Hypothalamus (tissue), 51 donors: ENCODE results near the gene CCDC167.
A peak's percentile ranks its signal among the peaks of the same experiment; 100 is the strongest.
"Not testable (repeated sequence)": the region's sequence is repeated elsewhere in the genome, so short reads cannot be mapped to it uniquely, and the experiment has no call there.

Source experiments
- DNase-seq, 51 donors: peaks; one replicate each; lab custom pipeline; 2025; lab: John Stamatoyannopoulos, UW

CCDC167 gene

GRCh38 chr6:37512400-37513011 is 12.8 kb upstream of the CCDC167 start:
- DNase-seq, result no peak

- no peak for DNase-seq
These were observed 12.3 kb upstream of the CCDC167 start for GRCh38 chr6:37511910-37512399.

GRCh38 chr6:37511201-37511600 is 11.5 kb upstream of the CCDC167 start:
- DNase-seq, result no peak

GRCh38 chr6:37507690-37508421 is 8.2 kb upstream of the CCDC167 start:
- DNase-seq, result no peak

GRCh38 chr6:37507077-37507476 is 7.4 kb upstream of the CCDC167 start:
- no peak for DNase-seq

GRCh38 chr6:37506479-37506878 is 6.8 kb upstream of the CCDC167 start:
- no peak for DNase-seq

DNA sequence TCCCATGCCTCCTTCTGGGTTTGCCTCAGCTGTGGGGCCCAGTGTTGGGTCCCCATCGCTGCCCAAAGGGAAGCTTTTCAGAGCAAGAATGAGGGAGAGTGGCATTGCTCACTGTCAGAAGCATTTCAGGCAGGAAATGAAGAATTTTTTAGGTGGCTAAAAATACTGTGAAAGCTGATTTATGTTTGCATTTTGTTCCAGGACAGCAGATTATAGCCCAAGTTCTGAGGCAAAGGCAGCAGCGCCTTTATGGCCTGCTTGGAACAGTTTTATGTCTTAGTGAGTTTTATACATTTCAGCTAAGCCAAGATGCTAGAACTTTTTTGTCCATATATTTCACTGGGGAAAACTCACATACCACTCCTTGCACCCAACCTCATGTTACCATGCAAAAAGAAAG is 4.3 kb upstream of the CCDC167 start:
- DNase-seq, result no peak

GRCh38 chr6:37503309-37503965 is 3.7 kb upstream of the CCDC167 start:
- DNase-seq, result no peak

DNA sequence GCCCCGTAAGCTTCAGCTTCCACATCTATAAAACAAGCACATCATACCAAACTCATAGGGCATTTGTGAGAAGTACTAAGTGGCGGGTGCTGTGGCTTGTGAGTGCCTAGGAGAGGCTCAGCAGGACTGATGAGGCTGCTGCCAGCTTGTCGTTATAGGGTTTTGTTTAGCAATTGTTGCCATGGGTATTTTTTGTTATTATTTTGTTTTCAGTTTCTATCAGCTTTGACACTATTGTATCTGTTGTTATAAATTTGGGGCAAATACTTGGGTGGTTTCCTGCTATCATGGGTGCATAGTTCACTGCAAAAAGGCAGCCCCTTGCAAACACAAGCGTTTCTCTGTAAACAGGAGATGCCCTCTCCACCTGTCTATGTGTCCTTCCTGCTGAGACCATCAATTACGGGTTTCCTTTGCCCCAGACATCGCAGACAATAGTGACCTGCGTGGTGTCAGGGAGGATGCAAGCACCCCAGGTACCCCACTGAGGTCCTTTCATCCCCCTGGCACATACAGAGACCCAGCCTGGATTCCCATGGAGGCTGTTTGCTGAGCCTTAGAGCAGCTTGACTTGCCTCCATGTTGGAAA is 3.1 kb upstream of the CCDC167 start:
- DNase-seq, result no peak

GRCh38 chr6:37501632-37502491 is 2.2 kb upstream of the CCDC167 start:
- no peak for DNase-seq

DNA sequence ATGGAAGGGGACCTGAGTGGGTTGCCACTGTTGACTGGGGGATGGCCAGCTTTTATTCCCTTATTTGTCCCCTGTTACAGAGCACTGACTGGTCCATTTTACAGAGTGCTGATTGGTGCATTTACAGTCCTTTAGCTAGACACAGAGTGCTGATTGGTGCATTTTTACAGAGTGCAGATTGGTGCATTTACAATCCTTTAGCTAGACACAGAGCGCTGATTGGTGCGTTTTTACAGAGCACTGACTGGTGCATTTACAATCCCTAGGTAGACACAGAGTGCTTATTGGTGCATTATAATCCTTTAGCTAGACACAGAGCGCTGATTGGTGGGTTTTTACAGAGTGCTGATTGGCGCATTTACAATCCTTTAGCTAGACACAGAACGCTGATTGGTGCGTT is 1.2 kb upstream of the CCDC167 start:
- not testable (repeated sequence) for DNase-seq

GRCh38 chr6:37500294-37500608 is 558 bp upstream of the CCDC167 start:
- no peak for DNase-seq

DNA sequence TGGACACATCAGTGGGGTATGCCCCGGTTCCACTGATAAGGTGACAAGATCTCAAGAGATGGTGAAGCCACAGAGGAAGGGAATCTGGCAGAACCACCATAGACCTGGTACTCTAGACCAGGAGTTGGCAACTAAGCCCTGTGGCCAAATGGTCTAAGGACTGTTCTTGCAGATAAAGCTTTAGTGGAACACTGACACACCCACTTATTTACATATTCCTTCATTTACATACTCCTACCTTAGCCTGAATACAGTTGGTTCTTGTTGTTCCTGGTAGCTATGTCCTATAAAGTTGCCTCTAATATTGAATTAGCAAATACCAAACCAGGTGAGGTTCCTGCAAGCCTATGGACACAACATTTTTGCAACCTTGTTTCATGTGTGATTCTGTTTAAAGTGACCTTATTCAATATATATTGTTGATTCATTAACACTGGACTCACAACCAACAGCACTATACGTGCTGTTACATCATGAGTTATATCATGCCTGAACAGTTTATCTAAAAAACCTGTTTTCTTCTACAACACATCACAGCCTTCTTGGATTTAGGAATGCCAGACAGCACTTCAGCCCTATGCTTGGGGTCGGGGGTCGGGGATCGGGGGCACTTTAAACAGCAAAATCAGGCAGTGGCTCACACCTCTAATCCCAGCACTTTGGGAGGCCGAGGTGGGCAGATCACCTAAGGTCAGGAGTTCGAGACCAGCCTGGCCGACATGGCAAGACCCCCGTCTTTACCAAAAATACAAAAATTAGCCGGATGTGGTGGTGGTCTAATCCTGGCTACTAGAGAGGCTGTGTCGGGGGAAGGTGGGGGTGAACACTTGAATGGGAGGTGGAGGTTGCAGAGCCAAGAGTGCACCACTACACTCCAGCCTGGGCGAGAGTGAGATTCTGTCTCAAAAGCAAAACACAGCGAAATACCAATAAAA is 2.5 kb downstream of the CCDC167 start:
- no peak for DNase-seq

DNA sequence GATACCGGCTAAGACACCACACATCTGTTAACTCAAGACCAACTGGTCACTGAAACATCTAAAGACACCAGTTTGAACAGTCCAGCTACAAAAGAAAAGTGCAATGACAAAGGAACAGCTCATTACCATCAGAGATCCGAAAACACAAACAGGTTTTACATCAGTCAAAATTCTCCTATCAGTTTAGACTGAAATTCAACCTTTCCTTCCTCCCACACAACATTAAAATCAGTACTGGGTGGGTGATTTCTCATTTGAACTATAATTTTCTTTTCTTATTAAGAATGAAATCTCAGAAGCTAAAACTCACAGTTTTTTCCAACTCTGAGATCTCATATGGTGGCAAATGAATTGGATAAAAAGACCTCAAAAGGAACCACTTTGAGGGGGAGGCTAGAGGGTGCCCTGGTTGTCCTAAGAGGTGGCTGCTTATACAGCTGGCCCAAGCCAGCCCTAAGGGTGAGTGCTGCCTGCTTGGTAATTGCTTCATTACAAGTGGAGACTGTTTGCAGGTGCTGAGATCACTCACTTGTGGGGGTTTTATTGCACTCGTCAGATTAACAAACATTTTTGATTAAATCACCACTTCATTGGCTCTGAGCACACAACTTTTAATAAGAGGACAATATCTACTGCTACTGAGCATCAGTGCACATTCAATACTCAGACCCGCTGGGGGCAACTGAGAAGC is 4.3 kb downstream of the CCDC167 start:
- DNase-seq, result no peak

GRCh38 chr6:37493661-37493995 is 6.1 kb downstream of the CCDC167 start:
- DNase-seq, result no peak

DNA sequence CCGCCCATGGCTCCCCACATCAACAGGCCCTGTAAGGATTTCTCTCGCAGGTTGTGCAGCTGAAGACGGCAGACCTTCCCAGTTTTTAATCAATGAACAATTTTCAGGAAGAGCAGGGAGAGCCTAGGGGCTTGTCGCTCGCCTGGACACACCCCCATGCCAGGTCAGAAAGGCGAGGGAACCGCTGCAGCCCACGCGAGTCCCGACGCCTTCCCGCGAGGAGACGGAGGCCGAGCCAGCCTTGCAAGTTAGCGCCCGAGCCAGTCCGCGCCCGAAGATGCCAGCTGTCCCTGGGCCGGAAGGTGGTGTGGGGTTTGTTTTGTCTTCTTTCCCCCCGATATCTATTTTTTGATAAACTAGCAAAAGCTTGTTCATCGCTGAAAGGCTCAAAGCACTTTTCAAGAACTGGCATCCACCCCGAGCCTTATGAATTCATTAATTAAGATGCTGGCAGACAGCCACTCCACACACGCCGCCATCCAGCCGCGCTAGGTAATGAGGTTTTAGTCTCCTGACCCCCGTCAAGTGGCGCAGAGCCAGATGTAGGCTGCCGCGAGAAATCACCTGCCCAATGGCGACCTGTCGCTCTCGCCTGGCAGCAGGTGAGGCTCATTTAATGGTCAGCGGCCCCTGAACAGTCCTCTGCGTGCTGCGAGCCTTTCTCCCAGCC is 6.6 kb downstream of the CCDC167 start:
- DNase-seq, result peak in 2 of 51 donors; percentile 15 to 32

- no peak for DNase-seq
These were observed 7.3 kb downstream of the CCDC167 start for GRCh38 chr6:37492236-37492972.

- DNase-seq, result no peak
These were observed 7.9 kb downstream of the CCDC167 start for GRCh38 chr6:37491830-37492208.
